HCEC 1CT (cell line): Measurements from ENCODE around the gene ZCRB1.
A peak's percentile ranks its signal among the peaks of the same experiment; 100 is the strongest.
"Not testable (repeated sequence)": the region's sequence is repeated elsewhere in the genome, so short reads cannot be mapped to it uniquely, and the experiment has no call there.

ENCODE experiments used
- DNase-seq: peaks from one replicate; pipeline ENCODE4 v3.0.0-alpha.2; 2017

The ZCRB1 gene, protein sequence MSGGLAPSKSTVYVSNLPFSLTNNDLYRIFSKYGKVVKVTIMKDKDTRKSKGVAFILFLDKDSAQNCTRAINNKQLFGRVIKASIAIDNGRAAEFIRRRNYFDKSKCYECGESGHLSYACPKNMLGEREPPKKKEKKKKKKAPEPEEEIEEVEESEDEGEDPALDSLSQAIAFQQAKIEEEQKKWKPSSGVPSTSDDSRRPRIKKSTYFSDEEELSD

DNA sequence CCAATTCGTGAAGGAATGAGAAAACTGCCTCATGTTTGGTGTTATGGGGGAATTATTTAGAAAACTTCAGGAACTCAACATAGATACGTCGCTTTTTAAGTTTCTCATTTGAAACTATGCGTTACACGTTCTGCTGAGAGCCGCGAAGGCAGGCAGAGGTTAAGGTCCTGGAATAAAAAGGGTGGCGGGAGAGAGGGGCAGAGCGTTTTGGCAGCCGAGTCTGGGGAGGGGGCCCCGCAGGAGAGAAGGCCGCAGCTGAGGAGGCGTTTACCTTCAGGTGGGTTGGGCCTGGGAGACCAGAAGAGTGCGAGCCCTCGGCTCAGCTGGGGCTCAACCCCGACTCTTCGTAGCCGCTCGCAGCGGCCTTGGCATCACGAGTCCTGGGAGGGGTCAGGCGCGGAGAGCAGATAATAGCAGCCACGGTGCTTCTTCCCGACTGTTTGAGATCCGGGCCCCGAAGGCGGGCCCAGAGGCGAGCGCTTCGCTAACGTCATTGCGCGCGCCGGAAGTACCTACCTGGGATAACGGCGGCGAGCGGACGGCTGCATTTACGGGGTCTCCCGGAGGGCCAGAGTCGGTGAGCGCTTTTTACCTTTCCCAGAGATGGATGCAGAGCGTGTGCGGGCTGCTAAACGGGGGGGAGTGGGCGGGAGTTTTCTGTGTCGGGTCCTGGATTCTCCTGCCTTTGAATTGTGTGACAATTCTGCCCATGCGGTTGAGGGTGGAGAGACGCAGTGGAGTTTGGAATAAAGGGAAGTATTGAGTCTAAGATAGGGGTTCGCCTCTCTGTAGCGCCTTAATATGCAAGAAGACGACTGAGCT lies at the start of gene ZCRB1, which contains the start of gene PPHLN1:
Gene ZCRB1, minus strand, starts transcription at position 442 of the 822 bp plus-strand sequence. CDS start 1,992 bp downstream, outside the sequence.
Gene PPHLN1, plus strand, starts transcription at position 515 of the 822 bp plus-strand sequence. CDS start 9,736 bp downstream, outside the sequence.
- DNase-seq = peak; percentile 69

DNA sequence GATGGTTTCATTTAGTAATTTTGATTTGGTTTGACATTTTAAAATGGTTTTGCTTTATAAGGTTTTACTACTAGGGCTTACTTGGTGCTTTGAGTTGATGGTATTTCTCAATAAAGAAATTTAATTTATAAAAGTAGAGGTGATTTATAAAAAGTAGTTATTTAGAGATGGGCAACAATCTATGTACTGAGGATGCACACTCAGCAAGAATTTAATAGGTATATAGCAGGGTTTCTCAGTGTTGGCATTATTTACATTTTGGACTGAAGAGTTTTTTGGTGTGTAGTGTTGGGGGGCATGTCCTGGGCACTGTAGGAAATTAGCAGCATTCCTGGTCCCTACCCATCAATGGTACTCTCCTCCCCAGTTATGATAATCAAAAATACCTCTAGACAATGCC lies 47.8 kb upstream of the ZCRB1 start:
- DNase-seq = no peak

DNA sequence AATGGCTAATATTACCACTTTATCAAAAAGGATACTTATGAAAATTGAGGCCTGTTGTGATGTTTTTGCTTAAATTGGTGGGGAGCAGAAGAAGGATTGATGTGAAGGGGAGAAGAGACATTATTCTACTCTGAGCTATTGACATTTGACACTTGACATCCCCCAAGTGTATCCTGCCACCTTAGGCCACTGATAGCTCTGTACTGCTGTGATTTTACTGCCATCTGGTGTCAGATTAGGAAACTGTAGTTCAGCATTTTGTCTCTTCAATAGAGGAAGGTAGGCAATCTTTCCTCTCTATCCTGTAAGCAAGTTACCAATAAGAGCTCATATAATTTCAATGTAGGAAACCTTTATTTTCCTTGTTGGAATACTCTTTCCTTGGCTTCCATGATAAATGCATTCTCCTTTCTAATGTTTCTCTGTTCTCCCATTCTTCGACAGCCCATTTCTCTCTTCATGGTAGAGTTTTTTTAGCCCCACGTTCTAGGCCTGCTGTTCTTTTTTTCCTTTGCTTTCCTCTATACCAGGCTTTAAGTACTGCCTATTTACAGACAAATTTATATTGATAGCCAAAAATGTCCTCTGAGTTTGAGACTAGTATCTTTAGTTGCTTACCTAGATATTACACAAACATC lies 46.4 kb upstream of the ZCRB1 start:
- peak; percentile 46 for DNase-seq

DNA sequence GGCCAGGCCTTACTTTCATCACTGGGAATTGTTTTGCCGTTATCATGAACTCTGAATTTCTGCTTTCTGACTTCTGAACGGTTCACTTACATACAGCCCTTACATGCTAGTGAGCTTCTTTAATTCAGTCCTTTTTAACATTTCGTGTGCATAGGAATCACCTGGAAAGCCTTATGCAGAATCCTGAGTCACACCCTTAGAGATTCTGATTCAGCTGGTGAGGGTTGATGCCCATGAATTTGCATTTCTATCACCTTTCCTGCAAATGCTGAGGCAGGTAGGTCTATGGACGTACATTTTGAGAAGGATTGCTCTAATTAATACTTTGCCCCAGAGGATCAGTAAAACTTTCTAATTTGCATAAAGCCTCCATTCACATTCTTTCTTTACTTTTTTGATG lies 44.1 kb upstream of the ZCRB1 start:
- DNase-seq = no peak

DNA sequence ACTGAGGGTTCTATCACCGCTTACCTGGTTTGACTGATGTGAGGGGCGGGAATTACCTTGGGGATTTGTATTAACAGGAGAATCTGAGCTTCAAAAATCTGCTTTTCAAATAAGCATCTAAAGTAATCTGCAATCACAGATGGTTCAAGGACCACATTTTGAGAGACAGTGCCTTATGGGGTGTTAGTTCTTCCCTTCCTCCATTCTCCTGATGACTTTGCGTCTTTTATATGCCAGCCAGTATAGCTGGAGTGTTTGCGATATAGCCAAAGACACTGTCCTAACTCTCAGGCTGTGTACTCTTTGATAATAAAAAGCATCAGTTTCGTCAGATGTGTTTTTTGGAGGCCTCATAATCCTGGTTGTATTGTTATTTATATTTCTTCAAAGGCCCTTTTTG lies 39.6 kb upstream of the ZCRB1 start:
- no peak for DNase-seq

DNA sequence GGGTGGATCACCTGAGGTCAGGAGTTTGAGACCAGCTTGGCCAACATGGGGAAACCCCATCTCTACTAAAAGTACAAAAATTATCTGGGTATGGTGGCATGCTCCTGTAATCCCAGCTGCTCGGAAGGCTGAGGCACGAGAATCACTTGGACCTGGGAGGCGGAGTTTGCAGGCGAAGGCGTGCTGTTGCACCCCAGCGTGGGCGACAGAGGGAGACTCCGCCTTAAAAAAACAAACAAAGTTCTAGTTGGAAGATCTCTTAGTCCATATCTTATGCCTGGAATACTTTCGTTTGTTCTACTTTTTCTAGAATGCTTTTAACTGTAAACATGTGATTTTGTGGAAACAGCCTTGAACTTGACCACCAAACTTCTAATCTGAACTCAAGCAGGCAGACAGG lies 38.8 kb upstream of the ZCRB1 start:
- DNase-seq = no peak

DNA sequence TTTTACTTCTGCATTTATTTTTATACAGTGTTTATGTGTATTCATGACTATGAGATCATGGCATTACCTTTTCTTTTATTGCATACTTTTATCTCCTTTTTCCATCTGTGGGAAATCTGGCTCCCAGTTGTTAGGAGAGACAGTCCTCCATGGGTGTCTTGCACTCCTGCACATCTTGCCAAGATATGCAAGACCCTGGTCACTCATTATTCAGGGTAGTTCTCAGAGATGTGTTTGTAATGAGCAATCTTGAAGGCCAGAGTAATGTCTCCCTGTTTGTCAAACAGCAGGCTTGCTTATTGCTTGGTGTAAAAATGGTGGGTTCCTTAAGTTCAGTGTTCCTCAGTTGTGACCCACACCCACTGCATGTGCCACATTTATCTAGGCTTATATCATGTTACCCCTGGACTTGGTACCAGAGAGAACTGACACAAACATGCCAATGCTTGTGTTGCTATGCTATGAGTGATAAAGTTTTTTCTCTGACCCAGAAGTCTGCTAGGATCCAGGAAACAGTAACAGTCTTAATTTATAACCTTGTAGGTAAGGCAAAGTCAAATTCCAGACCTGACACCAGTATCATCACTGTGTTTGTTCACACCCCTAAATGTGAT lies 36.9 kb upstream of the ZCRB1 start:
- no peak for DNase-seq

DNA sequence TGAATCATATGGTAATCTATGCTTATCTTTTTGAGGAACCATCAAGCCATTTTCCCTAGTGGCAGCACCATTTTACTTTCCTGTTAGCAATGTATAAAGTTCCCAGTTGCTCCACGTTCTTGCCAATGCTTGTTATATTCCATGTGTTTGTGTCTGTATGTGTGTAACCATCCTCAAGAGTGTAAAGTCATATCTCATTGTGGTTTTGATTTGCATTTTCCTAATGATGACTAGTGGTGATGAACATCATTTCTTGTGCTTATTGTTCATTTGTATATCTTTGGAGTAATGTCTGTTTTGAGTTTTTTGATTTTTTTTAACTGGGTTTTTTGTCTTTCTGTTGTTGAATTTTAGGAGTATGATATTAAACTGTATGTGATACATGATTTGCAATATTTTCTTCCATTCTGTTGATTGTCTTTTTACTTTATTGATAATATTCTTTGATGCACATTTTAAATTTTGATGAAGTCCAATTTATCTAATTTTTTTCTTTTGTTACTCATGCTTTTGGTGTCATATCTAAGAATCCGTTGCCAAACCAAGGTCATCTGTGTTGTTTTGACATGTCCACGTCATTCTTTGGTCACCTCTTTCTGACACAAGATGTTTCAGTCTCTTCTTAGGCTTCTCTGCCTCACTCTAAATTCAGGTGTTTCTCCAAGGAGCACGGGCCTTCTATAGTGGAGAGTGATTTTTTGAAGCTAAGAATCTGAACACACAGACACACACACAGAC lies 36.2 kb upstream of the ZCRB1 start:
- peak; percentile 9 for DNase-seq

DNA sequence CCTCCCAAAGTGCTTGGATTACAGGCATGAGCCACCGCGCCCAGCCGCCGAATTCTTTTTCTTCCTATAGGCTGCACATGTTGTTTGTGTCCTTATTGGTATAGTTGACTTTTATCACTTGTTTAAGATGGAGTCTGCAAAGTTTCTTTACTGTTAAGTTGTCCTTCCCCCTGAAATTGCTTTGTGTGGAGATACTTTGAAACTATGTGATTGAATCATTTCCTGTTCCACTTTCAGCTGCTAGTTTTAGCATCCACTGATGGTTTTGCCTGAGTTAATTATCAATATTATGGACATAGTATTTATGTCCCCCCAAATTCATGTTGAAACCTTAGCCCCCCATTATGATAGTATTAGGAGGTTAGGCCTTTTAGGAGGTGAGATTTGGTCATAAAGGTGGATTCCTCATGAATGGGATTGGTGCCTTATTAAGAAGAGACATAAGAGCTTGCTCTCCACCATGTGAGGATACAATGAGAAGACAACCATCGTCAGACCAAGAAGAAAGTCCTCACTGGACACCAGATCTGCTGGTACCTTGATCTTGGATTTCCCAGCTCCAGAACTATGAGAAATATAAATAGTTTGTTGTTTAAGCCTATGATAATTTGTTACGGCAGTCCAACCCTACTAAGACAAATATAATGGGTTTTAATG lies 35.0 kb upstream of the ZCRB1 start:
- peak; percentile 30 for DNase-seq

DNA sequence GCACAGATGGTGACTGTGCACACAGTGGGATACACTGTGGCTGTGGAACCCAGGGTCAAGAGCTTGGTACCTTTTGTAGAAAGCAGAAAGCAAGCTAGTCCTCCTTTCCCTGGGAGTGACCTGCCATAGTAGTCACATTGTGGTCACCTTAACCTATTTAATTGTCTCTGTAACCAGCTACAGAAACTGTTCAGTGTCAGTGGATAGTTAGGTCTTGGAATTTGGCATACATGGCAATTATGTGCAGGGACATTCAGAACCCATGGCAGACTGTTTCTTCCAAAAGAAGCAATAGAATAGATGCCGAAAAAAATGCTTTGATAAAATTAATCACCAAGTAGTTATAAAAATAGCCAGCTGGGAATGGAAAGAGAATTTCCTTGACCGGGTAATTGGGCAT lies 30.4 kb upstream of the ZCRB1 start:
- no peak for DNase-seq

DNA sequence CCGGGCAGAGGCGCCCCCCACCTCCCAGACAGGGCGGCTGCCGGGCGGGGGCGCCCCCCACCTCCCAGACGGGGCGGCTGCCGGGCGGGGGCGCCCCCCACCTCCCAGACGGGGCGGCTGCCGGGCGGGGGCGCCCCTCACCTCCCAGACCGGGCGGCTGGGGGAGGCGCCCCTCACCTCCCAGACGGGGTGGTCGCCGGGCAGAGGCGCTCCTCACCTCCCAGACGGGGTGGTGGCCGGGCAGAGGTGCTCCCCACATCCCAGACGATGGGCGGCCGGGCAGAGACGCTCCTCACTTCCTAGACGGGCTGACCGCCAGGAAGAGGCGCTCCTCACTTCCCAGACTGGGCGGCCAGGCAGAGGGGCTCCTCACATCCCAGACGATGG lies 24.1 kb upstream of the ZCRB1 start:
- DNase-seq = not testable (repeated sequence)

DNA sequence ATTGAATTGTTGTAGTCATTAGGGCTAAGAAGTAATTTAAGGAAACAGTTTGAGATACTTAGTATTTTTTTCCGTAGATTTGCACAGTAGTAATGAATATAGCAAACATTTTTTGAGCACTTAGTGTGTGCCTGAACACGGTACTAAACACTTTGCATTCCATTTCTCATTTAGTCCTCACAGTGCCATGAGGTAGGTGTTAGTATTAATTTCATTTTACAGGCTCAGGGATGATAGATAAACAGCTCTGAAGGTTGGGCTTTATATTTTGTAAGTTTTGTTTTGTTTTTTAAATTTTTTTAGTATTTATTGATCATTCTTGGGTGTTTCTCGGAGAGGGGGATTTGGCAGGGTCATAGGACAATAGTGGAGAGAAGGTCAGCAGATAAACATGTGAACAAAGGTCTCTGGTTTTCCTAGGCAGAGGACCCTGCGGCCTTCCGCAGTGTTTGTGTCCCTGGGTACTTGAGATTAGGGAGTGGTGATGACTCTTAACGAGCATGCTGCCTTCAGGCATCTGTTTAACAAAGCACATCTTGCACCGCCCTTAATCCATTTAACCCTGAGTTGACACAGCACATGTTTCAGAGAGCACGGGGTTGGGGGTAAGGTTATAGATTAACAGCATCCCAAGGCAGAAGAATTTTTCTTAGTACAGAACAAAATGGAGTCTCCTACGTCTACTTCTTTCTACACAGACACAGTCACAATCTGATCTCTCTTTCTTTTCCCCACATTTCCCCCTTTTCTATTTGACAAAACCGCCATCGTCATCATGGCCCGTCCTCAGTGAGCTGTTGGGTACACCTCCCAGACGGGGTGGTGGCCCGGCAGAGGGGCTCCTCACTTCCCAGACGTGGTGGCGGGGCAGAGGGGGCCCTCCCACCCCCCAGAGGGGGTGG lies 23.5 kb upstream of the ZCRB1 start:
- DNase-seq = not testable (repeated sequence)

DNA sequence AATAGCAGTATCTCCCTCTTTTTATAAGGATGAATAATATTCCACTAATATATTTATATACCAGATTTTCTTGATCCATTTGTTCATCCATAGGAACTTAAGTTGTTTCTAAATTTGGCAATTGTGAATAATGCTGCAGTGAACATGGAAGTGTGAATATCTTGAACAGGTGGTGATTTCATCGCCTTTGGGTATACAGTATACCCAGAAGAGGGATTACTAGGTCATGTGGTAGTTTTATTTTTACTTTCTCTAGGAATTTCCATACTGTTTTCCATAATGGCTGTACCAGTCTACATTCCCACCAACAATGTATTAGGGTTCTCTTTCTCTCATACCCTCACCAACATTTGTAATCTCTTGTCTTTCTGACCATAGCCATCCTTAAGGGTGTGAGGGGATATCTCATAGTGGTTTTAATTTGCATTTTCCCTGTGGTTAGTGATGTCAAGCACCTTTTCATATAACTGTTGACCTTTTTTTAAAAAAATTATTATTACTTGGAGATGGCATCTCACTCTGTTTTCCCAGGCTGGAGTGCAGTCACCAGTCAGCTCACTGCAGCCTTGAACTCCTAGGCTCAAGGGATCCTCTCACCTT lies 20.6 kb upstream of the ZCRB1 start:
- no peak for DNase-seq

DNA sequence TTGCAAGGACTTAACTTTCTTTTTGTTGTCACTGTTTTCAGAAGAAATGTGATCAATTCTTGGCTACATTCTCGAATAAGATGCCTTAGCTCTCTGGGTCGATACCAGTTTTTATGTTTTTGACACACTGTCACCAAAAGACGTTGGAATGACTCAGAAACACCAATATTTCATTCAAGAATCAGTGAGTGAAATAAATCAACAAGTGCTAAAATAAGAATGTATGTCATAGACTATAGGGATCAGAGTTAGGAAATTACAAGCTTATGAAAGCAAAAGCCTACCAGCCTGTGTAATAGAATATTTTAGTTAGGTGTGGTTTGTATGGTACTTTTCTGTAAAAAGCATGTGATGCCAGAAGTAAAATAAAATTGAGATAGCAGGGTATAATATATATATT lies 17.8 kb upstream of the ZCRB1 start:
- DNase-seq = no peak

DNA sequence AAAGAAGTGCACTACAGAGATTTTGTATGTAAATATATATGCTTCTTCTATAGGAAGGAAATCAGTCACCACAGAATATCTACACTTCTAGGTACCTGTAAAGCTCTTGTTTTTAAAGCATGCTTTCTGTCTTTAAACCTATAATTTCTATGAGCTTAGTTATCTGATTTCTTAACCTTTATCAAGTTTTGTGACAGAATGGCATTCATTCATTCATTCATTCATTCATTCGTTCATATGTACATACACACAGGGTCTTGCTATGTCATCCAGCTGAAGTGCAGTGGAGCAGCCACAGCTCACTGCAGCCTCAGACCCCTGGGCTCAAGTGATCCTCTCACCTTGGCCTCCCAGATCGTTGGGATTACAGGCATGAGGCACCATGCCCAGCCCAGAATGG lies 16.1 kb upstream of the ZCRB1 start:
- DNase-seq = no peak

DNA sequence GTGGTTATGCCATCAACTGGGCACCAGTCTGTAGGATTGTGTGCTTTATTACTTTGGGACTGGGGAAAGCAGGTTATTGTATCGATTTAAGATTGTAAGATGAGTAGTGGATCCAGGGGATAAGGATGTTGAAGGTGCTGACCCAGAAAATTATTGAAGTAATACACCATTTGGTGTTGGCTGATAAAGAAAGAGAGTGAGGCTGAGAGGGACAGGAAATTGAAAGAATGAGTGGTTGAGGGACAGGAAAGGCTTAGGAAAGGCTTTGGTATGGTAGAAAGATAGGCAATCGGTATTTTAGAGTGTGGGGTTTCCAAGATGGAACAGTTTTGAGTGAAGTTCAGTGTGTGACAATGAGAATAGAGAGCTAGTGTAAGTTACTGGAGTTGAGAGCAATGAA lies 12.4 kb upstream of the ZCRB1 start:
- no peak for DNase-seq

DNA sequence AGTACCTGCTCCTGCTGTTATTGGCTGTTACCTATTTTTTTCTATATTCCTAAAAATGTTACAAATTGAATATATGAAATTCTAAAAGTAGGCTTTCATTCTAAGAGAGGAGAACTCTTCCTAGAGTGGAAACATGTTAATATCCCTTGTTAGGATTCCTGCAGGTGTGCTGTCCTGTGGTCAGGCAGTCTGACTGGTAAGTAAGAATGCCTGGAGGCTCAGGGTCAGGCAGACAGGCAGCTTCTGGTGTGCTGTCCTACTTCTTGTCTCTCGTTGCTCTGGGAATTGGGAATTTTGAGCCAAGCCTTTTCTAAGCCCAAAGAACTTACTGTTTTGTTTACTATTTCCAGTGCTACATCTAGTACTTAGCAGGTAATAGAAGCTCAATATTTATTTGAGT lies 10.4 kb upstream of the ZCRB1 start:
- DNase-seq = no peak

DNA sequence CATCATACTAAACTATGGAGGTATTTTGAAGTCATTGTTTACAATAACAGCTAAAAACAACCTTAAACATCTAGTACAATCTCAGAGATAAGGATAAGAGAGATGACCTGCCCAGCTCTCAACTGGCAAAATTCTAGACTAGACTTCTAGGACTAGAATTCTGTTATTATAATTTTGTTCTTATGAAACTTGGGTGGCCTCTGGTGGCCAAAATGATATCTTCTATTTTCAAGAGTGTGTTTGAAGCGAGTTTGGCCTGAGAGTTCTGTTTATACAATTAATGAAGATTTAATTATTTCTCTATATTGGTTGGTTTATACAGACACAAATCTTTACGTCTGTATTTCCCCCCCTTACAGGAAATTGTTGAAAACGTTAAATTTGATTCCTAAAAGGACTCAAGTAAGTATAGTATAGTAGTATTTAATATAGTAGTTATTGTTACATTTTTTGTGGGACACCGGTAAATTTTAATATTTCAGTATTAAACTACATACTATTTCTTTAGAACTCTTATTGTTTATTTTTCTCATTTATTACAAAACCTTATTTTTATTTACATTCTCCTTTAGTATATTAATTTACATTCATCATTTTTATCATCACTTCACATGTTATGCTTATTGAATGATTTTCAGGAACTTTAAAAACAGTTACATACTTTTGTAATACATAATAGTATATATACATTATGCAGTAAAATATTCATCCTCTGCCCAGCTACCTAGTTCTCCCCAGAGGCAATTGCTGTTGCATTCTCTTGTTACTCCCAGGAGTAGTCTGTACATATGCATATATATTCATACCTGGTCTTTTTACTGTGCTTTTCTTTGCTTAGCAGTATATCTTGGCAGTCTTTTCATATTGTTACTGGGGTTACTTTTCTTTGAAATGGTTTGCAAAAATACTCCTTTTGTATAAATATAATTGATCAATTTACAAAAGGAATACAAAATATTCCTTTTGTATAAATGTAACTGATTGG lies 6.7 kb upstream of the ZCRB1 start:
- peak; percentile 51 for DNase-seq

DNA sequence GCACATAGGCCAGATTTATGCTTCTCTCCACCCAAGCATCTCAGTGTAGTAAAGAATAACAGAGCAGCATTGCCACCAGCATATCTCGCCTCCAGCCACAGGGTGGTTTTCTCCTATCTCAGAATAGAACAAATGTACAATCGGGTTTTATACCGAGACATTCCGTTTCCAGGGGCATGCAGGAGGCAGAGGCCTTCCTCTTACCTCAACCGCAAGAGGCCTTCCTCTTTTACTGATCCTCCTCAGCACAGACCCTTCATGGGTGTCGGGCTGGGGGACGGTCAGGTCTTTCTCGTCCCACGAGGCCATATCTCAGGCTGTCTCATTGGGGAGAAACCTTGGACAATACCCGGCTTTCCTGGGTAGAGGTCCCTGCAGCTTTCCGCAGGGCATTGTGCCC lies 4.2 kb upstream of the ZCRB1 start:
- not testable (repeated sequence) for DNase-seq
